Hepatocyte (in vitro differentiated cells): ENCODE results near the gene RESP18.

Experiments
- EZH2 ChIP-seq: fragments of 200-600 bp; sonication (generic); IDR thresholded peaks from 2 replicates; pipeline ENCODE4 v1.6.1; 2016; ENCODE audit warnings: antibody characterized with exemption, mild to moderate bottlenecking, borderline replicate concordance
- EZH2phosphoT487 ChIP-seq: fragments of 200-600 bp; sonication (generic); IDR thresholded peaks from one replicate; pipeline ENCODE4 v1.6.1; 2018; ENCODE audit warnings: antibody characterized with exemption, mild to moderate bottlenecking, low read depth, moderate library complexity; ENCODE audit not compliant: unreplicated experiment, severe bottlenecking
- TF ChIP-seq, protein P1 (sequence below): fragments of 200-600 bp; sonication (generic); IDR thresholded peaks from 2 replicates; pipeline ENCODE4 v1.5.1; 2016; ENCODE audit warnings: antibody characterized with exemption, mild to moderate bottlenecking; ENCODE audit not compliant: poor library complexity

DNA sequence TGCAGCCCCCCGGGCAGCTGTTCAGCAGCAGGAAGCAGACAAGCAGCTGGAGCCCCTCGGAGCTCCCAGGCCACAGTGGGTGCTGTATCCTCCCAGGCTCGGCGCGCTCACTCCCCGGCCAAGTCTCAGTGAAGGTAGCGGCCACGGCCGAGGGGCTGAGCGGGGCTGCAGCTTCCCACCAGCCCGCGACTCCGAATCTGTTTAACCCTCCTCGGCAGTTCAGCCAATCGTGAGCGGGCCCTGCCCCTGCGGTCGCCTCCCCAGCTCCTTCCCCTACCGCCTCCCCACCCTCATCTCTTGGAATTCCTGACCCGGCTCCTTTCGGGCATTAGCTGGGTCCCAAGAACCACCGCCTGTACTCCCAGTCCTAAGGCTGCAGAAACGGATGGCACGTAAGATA lies at the start of gene RESP18:
- TF ChIP-seq, protein P1, sequence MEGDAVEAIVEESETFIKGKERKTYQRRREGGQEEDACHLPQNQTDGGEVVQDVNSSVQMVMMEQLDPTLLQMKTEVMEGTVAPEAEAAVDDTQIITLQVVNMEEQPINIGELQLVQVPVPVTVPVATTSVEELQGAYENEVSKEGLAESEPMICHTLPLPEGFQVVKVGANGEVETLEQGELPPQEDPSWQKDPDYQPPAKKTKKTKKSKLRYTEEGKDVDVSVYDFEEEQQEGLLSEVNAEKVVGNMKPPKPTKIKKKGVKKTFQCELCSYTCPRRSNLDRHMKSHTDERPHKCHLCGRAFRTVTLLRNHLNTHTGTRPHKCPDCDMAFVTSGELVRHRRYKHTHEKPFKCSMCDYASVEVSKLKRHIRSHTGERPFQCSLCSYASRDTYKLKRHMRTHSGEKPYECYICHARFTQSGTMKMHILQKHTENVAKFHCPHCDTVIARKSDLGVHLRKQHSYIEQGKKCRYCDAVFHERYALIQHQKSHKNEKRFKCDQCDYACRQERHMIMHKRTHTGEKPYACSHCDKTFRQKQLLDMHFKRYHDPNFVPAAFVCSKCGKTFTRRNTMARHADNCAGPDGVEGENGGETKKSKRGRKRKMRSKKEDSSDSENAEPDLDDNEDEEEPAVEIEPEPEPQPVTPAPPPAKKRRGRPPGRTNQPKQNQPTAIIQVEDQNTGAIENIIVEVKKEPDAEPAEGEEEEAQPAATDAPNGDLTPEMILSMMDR, result no peak
- TF ChIP-seq EZH2 (no peak), EZH2phosphoT487 (no peak)
